NCI-H524 treated with DMSO at 0.1 percent for 48 hours (cell line): ENCODE results near the gene IMPA2.

Experiments
- DNase-seq: peaks from one replicate; lab custom pipeline; 2025; lab: John Stamatoyannopoulos, UW

The IMPA2 gene

DNA sequence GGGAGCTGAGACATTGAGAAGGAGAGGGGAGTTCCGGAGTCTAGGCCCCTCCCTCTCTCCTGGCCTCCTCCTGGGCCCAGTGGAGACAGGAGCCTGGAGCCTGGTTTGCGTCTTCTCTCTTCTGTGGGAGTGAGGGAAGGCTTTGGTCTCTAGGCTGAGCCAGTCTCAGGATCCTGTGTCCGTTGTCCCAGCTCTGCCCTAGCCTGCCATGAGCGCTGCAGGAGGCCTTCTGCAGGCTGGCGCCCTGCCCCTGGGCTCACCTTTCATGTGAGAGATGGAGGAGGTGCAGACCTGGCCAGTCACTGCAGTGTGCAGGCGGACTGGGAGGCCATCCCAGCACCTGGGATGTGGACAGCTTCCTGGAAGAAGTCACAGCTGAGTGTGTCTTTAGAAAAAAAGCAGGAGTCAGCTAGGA, 8.7 kb downstream of the IMPA2 start:
- no peak for DNase-seq

DNA sequence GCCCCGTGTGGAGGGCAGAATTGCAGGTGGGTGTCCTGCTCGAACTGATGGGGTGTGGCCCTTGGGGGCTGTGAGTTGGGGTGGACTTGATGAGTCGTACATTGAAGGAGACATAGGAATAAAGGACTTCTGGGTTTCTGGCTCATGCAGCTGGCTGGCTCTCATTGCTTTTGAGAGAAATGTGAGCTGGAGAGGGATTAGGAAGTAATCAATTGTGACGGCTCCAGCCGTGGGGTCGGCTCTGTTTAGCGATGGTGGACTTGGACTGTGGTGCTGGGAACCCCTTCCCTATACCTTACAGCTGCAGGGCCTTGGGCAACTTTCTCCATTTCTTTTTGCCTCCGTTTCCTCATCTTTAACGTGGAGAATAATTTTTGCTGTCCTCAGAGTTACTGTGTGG, 9.2 kb downstream of the IMPA2 start:
- DNase-seq, result no peak

DNA sequence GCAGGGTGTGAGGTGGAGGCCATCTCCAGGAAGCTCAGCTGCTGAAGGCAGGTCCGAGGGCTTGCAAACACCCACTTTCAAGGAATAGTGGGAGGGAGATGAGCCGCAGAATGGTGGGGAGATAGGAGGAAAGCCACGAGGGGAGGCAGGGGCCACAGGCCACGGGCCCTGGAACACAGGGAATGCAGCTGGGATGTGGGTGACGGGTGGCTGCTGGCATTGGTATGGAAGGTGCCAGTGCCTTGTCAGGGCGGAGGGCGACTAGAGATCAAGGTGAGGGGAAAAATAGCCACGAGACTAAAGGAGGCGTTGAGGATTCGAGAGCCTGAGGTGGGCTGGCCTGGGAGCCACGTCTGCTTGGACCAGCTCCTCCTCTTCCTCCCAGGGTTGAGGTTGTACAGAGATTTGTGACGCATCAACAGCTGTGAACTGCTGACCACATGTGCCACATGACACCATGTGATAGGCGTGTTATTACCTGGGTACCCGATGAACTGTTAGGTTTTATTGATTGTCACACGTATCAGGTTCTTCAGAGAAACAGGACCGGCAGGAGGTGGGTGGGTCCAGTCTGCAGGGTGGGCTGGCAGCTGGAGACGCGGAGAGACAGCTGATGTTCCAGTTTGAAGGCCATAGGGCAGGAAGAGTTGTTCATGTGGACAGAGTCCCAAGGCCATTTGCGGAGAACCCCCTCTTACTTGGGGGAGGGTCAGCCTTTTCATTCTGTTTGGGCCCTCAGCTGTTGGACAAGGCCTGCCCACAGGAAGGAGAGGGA, 9.9 kb downstream of the IMPA2 start:
- no peak for DNase-seq

DNA sequence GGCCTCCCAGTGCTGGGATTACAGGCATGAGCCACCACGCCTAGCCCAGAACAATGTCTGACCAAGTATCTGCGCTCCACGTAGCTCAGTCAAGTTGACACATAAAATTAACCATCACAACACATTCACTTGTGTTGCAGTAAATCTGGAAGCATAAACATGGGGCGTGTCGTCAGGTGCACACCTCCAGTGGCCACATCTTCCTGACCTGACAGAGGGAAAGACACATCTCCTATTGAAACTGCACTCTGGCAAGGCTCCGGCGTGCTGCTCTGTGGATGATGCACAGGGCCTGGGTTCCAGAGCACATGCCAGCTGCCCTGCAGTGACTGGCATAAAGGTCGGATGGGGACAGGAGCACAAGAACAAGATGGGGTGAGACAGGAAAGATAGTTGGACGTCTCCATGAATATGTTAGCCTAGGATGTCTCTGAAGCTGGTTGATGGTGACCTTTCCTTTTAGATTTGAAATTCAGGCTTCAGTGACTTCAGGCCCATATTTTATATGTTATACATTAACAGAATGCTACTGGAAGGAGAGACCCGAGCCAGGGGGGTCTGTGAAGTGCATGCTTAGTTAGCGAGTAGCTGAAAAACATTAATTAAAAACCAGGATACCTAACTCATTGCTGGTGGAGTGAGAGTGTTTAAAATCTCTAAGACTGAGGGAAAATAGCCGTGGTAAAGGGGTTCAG, 10.9 kb downstream of the IMPA2 start:
- DNase-seq, result no peak

DNA sequence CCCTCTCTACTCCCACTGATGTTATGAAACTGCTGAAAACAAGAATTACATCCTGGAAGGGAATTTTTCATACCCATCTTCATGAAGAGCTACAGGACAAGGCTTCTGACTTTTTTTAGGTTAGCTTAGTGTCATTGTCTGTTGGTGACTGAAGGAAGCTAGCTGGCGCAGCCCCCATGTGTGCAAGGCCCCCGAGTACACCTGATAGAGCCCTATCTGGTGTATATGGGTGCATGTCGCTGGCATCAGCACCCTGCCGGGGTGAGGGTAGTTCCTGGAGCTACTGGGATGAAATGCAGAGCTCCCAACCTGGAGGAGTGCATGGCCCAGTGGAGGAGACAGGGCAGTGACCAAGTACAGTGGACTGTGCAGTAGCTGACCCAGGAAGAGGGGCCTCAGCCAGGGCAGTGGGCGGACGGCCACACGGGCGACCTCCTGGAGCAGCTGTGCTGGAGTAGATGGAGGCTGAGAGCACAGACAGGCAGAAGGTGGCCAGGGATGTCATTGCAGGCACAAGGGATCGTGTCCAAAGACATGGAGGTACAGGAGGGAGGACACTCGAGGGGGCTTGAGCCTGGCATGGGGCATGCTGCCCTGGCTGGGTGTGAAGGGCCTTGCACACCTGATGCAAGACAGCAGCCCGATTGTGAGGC, 12.1 kb downstream of the IMPA2 start:
- no peak for DNase-seq

DNA sequence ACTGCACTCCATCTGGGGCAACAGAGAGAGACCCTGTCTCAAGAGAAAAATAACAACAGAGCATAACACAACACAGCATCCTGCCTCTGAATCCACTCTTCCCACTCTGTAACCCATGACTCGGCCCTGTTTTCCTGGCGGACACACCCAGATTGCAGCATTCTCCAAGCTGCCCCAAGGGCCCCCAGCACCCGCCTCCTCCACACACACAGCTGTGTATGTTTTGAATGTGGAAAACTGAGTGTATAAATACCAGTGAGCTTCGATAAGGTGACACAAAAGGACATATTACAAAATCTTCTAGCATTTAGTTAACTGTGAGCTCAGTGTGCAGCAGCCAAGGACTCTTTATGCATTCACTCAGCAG, 13.0 kb downstream of the IMPA2 start:
- no peak for DNase-seq

DNA sequence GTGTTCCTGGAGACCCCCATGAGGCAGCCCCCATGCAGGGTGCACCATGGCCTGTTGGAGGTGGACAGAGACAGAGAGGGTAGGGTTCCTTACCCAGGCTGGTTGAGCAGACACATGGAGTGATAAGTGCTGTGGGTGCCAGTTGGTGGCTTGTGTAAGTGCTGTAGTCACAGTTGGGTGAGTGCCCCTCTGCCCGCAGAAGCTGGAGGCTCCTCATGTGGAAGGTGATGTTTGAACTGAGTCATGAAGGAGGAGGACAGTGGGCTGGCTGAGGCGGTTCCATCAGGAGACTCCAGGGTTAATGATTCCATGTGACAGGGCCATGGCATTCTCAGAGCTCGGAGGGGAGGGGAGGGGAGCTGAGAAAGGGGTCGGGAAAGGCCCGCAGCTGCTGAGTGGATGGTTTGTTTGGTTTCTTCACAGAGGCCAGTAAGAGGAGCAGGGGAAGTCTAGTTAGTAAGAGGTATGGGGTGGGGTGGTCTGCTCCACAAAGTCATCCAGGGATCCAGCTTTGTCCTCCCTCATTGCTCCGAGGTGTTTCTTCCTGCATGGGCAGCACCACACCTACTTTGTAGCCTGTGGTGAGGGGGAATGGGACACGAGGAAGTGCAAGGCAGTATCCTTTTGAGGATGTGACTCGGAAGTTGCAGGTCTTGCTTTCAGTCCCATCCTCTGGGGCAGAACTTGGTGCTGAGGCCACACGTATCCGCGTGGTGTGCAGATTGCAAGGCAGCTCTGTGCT, 13.6 kb downstream of the IMPA2 start:
- DNase-seq, result no peak

DNA sequence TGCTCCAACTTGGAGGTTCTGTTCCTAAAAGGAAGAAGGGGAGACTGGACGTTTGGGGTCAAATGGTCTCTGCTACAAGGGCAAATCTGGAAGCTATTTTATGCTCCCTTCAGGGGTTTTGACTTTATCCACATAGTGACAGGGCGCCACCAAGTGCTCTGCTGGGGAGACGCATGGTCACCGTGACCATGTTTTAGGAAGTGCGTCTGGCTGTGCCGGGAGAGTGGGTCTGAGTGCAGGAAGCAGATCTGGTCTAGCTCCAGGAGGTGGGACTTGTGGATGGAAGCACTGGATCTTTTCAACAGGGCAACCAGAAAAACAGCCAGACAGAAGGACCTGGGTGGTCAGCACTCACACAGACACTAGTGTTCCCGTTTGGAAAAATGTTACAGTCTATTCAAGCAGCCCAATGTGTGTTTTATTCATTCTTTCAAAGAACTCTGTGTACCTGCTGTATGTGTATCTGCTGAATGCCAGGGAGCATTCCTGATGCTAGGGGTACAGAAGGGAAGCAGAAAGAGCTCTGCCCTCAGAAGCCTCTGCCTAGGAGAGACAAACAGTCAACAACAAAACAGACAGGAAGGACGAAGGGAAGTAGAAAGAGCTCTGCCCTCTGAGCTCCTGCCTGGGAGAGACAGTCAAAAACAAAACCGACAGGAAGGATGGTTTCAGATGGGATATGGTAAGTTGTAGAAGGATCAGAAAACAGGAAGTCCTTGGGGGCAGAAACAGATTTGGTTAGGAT, 14.3 kb downstream of the IMPA2 start:
- DNase-seq, result no peak

DNA sequence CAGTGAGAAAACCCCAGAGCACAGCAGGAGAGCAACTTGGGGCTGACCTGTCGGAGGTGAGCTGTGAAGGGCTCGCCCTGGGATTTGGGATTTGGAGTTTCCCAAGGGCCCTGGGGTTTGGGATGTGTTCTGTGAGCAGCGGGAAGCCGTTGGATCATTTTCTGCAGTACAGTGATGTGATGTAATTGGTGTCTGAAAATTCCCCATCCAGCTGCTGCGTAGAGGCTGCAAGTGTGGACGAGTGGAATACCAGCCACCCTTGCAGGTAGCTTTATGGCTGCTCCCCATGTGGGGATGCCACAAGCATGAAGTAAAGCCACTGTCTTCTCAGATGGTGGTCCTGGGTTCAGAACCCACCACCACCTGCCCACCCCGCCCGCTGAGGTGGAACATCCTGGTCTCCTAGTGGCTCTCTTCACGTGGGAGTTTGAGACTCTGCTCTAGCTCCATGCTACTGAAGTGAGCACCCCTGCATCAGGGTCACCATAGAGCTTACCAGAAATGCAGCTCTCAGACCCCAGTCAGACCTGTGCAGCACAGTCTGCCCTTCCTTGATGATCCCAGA, 15.0 kb downstream of the IMPA2 start:
- DNase-seq, result no peak

DNA sequence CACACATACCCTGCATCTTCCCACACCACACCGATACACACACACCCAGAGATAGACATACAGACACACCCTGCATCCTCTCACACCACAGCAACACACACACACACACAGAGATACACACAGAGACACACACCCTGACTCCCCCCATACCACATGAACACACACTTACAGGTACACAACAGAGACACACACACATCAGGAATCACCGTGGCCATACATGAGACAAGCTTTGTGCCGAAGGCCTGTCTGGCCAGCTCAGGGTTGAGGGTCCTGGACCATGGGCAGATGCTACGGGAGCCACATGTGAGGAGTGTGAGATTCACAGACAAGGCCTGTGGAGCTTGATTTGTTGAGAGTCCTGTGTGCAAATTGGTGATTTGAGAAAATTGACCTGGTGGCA, 15.6 kb downstream of the IMPA2 start:
- no peak for DNase-seq

DNA sequence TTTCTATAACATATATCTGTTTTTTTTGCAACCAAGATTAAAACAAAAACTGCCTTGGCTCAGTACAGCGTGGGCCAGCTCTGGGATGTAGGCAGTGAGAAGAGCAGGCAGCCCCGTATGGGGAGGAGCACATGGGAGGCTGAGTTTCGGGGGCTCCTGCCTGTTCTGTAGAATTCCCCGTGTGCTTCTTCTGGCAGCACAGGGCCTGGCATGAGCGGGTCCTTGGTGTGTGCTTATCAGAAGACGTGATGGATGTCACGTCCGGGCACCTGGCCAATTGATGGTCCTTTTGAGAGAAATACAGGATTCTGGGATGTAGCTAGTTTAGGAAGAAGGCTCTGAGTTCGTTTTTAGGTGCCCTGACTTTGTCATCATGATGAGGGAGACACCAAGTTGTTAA, 16.2 kb downstream of the IMPA2 start:
- DNase-seq, result no peak

DNA sequence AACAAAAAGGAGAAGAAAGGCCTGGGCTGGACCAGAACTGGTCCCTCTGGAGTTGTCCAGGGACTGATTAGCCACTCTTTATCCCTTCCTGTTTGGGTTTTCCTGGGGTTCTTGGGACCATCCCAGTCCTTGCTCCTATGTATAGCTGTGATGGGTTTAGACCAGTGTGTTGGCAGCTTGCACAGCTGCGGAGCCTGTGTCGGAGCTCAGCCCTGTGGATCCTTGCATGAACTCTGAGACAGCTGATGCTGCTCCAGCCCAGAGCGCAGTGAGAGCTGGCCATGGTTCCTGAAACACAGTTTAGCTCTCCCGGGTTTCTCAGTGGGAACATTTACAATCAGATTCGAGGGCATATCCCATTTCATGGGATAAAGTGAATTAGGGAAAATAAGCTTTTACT, 16.9 kb downstream of the IMPA2 start:
- no peak for DNase-seq

DNA sequence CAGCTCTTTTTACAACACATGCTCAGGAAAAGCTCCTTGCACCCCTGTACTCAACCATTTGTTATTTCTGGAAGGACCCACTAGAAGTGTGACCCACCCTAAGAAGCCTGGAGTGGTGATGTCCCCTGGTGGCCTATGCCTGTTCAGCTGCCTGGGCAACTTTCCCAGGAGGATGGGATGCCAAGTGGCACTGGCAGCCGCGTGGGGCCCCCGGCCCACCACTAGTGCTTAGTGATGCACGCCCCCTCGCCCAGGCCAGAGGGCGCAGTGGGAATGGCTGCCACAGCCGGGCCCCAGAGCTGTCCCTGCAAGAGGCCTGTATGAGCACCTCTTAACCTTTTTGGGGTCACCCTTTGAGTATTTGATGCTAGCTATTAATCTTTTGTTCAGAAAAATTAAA, 18.1 kb downstream of the IMPA2 start:
- DNase-seq, result no peak

DNA sequence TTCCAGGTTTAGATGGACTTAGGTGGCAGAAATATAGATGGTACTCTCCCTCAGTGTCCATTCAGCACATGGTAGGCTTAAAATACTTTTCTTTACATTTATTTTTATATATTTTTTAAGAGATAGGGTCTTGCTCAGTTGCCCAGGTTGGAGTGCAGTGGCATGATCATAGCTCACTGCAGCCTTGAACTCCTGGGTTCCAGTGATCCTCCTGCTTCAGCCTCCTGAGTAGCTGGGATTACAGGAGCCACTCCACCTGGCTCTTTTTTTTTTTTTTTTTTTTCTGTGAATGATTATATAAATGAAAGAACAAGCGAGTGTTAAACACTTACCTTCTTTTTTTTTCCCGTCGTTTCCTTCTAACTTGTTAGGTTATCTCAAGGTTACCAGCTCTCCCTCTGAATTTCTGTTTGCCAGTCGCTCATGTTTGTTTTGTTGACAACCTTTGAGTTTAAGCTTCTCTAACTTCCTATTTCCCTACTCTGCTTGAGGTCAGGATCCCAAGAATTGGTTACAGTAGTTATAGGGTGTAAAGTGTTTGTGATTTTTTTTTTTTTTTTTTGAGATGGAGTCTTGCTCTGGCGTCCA, 18.9 kb downstream of the IMPA2 start:
- no peak for DNase-seq

DNA sequence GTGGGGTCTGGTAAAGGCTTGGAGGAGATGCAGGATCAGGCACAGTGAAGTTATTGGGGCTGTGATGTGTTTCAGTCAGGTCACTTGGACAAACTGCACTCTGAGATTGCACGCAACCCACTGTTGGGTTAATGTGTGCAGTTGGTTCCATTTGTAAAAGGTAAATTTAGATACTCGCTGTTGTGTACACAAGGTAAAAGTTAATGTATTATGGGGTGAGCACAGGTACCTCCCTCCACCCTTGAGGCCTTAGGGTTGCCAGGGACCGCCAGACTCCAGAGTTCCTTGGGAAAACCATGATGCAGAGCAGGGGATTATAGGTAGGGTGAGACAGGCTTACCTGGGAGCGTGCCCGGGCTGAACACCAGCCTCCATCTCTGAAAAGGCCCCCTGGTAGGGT, 20.1 kb downstream of the IMPA2 start:
- no peak for DNase-seq

DNA sequence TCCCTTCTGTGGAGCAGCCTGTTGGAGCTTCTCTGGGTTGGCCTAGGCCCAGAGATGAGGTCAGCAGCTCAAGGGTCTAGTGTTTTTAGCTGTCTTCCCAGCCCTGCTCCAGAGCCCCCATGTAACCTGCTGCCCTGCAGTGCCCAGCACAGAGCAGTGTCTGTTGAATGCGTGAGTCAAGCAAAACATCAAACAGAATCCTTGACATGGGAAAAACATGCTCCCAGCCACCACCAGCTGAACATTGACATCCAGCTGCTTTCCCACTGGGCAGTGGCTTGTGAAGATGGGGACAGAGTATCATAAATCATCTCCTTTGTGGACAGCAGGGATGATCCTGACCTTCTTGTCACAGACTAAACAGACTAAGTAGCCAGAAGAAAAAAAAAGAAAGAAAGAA, 22.6 kb downstream of the IMPA2 start:
- DNase-seq, result no peak

DNA sequence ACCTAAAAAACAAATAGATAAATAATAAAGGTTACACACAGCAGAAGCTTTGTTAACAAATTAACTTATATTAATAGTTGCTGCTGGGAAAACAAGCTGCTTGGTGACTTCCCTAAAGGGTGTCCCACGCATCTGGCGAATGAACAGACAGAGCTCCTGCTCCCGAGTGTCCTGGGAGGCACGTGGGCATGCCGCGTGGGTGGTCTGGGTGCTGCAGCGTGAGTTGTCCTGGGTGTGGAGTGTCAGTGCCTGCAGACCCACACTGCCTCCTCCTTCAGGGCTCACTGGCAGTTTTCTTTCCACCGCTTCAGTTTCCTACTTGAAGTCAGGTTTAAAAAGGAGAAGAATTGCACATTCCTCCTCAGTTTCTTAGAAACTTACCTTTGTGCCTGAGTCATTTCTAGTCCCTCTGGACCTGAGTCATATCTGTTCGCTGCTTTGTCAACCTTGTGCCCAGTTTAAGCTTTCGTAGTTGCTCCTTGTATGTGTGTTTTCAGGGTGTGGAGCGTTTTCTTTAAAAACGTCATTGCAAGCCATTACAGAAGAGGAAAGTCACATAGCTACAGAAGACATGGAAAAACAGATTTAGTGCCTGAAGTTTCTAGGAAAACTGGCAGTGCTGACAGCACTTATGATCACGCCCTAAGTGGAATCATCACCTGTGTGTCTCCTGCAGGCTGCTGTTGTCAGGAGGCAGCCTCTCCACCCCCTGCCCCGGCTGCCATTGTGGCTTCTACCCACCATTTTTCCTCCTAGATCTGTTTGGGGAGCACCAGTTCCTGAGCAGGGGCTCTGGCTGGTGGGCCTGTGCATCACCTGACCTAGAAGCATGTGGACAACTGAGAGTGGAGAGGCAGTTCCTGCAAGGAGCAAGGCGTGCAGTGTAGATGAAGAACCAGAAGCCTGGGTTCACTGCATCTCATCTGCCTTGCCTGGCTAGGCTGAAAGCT, 24.5 kb downstream of the IMPA2 start:
- DNase-seq, result no peak

DNA sequence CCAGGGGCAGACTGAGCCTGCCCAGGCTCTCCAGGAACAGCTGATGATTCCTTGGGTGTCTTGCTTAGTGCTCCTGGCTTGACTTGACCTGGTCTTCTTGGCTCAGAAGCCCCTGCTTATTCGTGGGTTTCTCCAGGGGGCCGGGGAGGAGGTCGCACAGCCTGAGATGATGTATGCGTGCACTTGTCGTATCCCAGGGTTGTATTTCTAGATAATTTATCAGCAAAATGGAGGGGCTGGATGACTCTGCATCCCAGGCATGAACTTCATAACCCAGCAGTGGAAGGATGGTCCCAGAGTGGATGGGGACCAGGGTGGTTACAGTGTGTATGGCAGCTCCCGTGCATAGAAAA, 25.2 kb downstream of the IMPA2 start:
- no peak for DNase-seq

DNA sequence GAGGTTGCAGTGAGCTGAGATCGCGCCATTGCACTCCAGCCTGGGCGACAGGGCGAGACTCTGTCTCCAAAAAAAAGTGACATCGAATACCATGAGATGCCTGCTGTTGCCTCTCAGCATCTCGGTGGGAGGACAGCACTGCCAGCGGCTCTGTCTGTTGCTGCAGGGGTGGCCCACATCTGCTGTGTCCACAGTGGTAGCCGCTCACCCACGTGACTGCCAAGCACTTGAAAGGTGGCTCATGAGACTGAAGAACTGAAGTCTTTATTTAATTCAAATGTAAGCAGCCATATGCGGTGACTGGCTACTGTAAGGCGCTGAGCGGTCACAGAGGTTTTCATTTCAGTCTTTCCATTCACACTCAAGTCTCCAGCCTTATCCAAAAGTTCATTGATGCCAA, 25.8 kb downstream of the IMPA2 start:
- no peak for DNase-seq

DNA sequence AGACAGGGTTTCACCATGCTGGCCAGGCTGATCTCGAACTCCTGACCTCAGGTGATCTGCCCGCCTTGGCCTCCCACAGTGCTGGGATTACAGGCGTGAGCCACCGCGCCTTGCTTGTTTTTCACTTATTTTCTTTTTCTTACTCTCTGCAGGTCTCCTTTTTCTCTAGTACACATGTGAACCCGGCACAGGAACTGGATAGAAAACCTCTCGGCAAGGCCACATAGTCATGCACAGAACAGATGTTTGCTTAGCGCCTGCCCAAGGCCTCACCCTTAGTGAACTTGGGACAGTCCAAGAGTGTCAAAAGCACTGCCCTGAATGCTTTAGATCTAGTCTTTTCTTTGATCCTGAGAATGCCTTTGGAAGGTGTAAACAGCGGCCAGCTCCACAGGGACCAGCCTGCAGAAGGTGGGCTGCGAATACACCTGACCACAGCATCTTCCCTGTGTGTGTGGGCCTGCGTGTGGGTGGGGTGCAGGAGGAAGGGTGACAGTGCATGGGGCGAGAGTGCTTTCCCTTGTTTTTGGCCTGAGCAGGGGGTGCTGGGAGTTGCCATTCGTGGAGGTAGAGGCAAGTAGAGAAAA, 27.0 kb downstream of the IMPA2 start:
- DNase-seq, result no peak
